Measurements from ENCODE around the gene FXYD2.

DNA sequence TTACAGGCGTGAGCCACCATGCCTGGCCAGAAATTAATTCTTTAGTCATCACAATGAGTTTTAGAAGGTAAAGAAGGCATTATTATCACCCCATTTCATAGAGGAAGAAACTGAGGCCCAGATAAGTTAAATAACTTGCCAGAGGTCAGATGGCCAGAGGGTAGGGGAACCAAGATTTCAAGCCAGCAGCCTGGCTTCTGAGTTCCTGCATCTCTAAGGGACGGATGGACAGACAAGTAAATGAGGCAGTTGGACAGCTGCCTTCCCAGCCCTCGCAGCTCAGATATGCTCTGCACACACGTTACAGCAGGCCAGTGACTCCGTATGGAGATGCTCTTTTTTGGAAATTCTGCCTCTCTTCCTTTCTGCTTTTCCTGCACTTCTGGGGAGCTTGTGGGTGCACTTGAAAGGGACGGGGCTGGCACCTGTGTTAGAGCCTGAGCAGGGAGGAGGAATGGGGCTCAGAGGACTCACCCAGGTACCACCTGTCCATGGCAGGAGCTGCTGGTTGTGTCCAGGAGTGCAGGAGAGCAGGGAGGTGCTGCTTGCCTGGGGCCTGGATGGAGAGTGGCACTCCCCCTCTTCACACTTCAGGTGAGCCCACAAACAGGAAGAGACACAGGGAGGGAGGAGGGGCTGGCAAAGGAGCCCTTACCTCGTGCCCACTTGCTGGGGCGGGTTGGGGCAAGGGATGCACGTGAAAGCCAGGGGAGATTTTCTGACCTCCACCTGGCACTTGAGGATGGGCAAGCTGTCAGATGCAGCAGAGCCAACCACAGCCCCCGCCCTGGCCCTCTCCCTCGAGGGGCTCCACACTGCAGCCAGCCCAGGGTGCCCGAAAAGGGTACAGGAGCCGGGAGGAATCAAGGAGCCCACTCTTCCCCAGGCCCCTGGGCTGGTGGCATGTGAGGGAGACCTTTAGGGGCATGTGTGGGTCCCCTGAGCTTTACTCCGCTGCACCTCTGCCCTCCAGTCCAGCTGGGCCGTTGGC, 3.3 kb upstream of the FXYD2 start:
- TF ChIP-seq SIX5 (IDR thresholded peaks at IDR 0.05; ENCODE audit: borderline replicate concordance in 1 of 2, insufficient read depth in 1 of 2, low read depth in 1 of 2, low read length in 2 of 2) (no peak), TAF1 (IDR thresholded peaks at IDR 0.05; ENCODE audit: control insufficient read depth, extremely low read depth, insufficient read depth, low read length, severe bottlenecking) (no peak), NRF1 (conservative IDR thresholded peaks at IDR 0.05 in 1 of 2, IDR thresholded peaks at IDR 0.05 in 1 of 2) (no peak), CHD2 (IDR thresholded peaks at IDR 0.05; ENCODE audit: low read depth, low read length) (no peak), ARID2 (IDR thresholded peaks at IDR 0.05) (no peak), MYC (IDR thresholded peaks at IDR 0.05; ENCODE audit: low read depth, low read length) (no peak), MYC (CRISPR knock-in tag; IDR thresholded peaks at IDR 0.05; ENCODE audit: borderline replicate concordance, low read depth) (no peak), PURB (CRISPR knock-in tag; IDR thresholded peaks at IDR 0.05; ENCODE audit: low read depth) (no peak), ZNF165 (CRISPR knock-in tag; IDR thresholded peaks at IDR 0.05; ENCODE audit: borderline replicate concordance) (no peak), ZNF707 (CRISPR knock-in tag; conservative IDR thresholded peaks at IDR 0.05) (no peak), SRF (CRISPR knock-in tag; IDR thresholded peaks at IDR 0.05) (no peak), MEF2A (IDR thresholded peaks at IDR 0.05; ENCODE audit: control insufficient read depth, low read depth, low read length) (no peak)
- TF ChIP-seq, protein P1, sequence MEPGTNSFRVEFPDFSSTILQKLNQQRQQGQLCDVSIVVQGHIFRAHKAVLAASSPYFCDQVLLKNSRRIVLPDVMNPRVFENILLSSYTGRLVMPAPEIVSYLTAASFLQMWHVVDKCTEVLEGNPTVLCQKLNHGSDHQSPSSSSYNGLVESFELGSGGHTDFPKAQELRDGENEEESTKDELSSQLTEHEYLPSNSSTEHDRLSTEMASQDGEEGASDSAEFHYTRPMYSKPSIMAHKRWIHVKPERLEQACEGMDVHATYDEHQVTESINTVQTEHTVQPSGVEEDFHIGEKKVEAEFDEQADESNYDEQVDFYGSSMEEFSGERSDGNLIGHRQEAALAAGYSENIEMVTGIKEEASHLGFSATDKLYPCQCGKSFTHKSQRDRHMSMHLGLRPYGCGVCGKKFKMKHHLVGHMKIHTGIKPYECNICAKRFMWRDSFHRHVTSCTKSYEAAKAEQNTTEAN (CRISPR knock-in tag; IDR thresholded peaks at IDR 0.05): no peak
- TF ChIP-seq, protein P2, sequence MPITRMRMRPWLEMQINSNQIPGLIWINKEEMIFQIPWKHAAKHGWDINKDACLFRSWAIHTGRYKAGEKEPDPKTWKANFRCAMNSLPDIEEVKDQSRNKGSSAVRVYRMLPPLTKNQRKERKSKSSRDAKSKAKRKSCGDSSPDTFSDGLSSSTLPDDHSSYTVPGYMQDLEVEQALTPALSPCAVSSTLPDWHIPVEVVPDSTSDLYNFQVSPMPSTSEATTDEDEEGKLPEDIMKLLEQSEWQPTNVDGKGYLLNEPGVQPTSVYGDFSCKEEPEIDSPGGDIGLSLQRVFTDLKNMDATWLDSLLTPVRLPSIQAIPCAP (CRISPR knock-in tag; IDR thresholded peaks at IDR 0.05; ENCODE audit: borderline replicate concordance): no peak
- TF ChIP-seq, protein P3, sequence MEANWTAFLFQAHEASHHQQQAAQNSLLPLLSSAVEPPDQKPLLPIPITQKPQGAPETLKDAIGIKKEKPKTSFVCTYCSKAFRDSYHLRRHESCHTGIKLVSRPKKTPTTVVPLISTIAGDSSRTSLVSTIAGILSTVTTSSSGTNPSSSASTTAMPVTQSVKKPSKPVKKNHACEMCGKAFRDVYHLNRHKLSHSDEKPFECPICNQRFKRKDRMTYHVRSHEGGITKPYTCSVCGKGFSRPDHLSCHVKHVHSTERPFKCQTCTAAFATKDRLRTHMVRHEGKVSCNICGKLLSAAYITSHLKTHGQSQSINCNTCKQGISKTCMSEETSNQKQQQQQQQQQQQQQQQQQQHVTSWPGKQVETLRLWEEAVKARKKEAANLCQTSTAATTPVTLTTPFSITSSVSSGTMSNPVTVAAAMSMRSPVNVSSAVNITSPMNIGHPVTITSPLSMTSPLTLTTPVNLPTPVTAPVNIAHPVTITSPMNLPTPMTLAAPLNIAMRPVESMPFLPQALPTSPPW (CRISPR knock-in tag; IDR thresholded peaks at IDR 0.05): no peak
